HG02610 (cell line): ENCODE results near the gene BRD4.

Experiments
- ATAC-seq: cut with Tn5 transposase; IDR thresholded peaks from one replicate; pipeline ENCODE4 v1.9.1; 2021; ENCODE audit warnings: mild to moderate bottlenecking, moderate library complexity; ENCODE audit not compliant: unreplicated experiment

Gene BRD4

DNA sequence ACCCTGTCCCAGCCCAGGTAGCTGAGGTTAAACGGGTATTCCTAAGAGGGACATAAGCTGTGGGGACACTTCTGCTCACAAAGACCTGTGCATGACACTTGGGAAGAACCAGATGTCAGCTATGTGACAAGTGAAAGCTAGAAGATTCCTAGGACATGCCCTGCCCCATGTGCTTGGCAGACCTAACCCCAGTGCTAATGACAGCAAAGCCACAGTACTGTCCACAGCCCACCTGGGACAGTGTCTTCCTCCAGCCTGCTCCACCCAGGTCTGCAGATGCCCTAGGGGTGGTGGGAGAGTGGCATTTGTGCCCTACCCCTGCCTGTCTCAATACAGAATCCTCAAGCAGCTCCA lies 81.7 kb downstream of the BRD4 start:
- no peak for ATAC-seq

DNA sequence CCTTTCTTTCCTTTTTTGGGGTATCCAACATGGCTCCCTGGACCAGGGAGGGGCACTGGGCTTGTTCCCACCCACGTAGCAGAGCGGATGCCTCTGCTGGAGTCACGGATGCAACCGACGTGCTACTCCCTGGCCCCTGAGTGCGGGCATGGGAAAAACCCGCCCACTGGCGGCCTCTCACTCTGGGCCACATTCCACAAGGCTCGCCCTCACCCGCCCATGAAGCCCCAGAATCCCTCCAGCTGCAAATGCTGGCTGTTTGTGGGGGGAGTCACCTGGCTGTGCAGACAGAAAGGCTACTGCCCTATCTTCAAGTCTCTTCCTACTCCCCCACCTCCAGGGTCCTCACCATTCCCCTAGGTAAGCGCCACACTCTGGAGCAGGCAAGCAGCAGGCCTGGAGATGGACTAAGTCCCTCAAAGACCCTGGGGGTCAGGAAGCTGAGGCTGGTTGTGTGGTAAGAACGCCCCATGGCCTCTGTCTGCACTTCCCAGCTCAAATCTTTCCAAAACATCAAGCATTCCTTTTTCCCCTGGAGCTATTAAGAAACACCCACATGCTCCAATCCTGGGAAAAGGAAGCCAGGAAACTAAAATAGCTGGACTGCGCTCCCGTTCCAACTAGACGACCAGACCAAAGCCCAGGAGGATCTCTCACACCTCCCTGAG lies 82.2 kb downstream of the BRD4 start:
- ATAC-seq = no peak

DNA sequence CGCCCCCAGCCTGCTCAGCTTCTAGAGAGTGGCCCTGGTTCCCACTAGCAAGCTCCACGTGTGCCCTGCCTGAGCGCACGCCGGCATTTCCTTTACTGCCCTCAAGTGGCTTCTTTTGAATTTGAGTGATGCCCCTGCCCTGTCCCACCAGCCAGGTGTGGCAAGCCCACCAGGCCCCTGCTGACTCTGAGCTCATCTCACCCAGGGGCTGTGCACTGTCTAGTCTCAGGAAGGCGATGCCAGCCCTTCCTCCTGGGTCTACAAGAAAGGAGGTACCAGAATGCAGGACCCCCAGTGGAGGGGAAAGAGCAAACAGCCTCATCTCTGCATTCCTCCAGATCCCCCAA lies 82.8 kb downstream of the BRD4 start:
- ATAC-seq = no peak

DNA sequence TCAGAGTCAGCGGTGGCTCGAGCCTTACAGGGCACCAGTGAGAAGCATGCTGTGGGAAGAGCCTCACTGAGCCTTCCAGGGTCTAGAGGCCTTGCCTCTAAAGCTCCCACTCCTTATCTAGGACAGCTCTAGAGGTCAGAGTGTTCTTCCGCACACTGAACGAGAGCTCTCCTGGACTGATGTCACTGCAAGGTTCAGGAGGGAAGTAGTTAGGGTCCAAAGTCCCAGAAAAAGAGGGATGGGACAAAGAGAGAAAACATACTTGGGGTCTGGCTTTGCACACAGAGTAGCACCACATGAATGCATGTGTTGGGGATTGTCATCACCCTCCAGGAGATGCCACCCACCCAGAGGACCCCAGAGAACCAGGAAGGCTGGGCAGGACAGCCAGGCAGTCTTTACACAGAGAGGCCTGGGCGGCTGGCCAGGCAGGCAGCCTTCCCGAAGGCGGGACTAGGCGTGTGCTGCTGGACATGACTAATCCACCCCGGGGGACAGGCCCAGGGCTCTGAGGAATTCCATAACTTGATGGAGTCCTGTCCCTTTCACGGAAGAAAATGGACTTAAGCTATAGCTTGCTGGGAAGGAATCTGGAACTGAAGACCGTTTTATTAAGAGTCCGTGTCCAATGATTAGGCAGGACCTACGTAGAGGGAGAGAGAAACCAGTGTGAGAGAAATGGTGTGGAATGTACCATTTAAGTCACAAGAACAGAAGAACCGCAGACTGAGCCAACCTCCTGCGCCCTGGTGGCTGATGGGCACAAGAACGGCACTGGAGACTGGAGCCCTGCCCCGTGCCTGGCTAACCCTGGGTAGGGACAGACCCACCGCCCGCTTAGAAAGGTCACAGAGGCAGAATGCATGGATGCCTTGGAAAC lies 83.5 kb downstream of the BRD4 start:
- no peak for ATAC-seq

DNA sequence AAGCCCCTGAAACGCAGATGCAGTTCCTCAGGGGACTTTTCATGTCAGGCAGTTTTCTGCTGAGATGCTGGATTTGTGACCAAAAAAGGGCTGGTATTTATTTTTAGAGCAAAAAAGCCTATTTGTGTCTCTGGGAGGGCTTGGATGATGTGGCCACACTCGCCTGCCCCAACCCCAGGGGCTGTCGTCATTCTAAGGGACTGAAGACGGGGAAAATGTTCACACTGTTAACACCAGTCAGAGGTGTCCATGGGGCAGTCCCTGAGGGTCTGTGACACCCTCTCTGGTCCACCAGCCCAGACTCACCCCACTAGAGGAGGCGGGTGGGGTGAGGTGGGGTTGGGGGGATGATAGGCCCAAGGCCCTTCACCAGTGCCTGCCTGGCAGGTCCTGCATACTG lies 84.2 kb downstream of the BRD4 start:
- no peak for ATAC-seq

DNA sequence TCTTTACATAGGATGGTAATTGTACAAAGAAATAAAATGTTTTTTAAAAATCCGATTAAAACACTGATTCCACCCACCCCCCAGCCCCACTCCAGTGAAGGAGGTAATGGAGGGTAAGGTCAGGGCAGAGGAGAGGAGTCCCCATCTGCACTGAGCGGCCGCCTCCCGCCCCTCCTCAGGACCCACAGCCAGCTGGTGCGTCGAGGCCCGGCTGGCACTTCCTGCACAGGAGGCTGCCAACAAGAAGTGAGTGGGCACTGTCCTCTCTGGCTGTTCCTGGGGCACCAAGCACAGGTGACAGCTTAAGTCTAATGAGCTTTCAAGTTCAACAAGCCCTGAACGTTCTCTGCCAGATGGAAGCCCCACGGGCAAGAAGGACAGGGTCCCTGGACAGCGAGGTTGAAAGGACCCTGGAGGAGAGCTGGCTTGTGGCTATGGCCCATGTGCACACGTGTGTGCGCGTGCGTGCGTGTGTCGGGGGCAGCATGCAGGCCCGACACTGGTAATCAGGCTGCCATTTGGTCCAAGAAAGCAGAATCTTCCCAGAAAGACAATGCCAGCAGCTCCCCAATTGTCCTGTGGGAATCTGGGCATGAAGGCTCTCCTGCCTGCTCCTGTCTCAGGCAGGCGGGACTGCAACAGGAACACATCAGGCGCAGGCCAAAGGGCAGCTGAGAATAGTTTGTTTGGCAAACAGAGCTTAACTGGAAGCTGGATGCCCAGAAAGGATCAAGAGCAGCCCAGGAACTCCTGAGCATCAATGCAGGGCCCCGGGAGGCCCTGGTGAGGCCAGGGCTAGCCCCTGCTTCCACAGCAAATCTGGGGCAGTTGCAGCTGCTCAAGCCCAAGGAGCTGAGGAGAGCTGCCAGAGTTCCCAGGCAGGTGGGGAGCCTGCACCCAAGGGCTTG lies 85.0 kb downstream of the BRD4 start:
- ATAC-seq = no peak

DNA sequence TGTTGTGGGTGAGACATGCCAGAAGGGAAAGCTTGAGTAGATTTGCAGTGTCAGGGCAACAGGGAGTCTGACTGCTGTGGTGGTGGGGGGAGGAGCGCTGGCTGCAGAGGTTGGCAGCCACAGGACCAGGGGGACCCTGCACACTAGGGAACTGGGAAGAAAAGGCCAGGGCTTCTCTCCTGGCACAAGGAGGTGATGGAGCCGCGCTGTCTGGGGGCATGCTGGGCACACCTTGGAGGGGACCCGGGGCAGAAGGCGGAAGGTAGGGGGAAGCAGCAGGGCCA lies 86.2 kb downstream of the BRD4 start:
- no peak for ATAC-seq

DNA sequence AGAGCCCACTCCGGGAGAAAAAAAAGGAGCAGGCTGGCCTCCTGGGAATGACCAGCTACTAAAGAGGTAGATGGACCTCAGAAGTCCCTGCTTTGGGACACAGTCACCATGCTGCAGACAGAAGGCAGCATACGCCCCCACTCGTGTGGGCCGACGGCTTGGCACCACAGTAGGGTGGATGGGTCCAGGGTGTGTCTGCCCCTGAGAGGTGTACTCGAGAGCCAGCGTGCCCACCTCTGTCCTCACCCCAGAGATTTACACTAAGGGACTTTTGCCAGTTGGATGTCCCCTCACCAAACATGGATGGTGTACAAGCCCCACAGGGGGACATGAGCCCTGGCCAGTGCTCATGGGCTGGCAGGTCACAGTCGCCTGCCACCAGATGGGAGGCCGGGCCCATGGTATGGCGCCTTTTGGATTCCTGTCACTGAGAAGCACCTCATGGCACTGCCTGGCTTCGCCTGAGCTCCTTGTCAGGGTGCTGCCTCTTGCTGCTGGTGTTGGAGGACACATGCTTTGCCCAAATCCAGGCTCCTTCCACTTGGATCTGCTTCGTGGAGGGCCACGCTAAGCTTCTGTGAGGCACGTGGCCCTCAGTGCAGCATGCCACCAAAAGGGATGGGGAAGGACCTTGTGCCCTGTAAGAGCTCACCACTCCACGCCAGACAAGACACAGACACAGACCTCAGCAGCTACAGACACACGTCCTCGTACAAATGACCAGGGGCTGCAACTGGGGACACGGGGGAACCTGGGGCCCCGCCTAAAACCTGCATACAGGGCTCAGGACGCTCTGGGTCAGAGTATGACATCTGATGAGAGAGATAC lies 86.8 kb downstream of the BRD4 start:
- ATAC-seq = no peak

DNA sequence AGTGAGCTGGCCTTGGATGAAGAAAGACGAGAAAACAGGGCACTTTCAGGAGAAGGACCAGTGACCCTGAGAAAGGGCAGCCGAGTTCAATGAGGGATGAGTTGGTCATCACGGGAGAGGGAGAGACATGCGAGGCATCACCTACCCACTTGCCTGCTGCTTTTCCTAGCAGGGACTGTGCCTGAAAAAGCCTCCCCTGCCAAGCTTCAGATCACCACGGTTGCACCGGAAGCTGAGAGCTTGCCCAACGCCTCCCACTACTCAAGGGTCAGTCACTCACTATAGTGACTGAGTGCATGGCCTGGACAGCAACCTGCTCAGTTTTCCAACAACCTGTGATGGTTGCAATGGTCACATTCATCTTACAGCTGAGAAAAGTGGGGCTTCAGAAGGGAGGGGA lies 87.5 kb downstream of the BRD4 start:
- no peak for ATAC-seq

DNA sequence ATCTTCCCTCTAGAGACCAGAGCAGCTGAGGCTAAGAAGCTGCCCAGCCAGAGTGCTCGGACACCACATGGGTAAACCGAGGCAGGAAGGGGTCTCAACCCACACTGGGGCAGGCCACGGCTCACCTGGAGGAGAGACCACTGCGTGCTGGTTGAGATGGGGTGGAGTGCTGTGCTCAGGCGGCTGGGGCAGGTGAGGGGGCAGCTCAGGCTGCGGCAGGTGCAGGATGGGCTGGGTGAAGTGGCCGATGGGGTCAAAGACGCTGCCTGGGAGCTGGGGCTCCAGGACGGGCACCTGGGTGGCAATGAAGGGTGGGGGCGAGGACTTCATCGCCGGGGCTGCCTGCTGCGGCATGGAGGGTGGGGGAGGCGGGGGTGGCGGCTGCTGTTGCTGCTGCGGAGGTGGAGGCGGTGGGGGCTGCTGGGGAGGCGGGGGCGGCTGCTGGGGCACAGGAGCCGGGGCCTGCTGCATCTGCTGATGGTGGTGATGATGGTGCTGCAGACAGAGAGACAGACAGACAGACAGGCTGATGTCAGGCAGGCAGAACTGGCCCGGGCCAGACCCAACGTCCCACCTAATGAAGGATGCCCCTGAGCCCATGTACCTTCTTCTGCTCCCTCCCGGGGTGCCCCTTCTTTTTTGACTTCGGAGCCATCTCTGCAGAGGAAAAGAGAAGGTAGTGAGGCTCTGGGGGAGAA lies 88.1 kb downstream of the BRD4 start:
- no peak for ATAC-seq

DNA sequence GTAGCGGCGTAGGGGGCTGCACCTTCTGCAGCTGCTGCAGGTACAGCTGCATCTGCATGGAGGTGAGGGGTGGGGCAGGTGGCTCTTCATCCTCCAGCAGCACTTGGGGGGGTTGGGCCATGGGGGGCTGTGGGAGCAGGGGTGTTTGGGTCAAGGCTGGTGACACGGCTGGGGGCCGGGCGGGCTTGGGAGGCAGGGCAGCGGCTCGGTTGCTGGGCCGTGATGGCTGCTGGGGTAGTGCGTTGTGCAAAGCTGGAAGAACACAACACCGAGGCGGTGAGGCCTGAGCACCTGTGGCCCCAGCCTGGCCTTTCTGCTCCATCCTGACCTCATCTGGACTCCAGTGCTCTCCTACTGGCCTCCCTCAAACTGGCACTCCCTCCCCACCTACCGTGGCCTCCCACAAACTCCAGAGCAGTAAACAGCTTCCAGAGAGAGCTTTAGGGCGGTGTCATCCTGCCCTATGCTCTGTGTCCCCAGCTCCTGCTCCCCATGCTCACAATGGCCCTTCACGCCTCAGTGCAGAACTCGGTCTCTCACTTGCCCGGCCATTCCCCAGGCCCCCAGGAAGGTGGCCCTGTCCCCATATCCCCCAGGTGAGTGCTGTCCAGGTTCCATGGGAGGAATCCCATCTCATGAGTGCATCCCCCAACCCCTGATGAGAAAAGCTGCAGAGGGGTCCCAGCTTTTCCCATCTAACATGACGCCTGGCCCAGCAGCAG lies 88.9 kb downstream of the BRD4 start:
- no peak for ATAC-seq

DNA sequence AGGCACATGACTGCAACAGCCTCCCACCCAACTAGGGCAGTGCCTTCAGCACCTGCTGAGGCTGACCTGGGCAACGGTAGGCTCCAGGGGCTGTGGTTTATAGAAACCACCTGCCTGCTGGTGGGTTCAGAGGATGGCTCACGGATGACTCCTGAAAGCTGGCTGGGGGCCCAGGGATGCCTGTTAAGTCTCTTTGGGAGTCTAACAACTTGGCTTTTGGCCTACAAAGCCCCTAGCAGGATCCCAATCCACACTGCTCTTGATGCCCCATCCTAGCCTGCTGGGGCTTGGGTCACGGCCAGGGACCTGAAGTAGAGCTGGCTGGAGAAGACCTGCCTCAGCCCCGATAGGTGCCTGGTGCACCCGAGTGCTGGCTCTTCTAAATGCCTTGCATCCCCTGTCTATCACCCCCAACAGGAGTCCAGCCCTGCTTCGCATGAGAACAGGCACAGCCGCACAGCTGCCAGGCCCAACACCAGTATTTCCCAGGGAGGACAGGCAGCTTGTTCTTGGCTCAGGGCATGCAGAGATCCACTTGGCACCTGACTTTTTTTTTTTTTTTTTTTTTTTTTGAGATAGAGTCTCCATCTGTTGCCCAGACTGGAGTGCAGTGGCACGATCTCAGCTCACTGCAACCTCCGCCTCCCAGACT lies 91.0 kb downstream of the BRD4 start:
- no peak for ATAC-seq

DNA sequence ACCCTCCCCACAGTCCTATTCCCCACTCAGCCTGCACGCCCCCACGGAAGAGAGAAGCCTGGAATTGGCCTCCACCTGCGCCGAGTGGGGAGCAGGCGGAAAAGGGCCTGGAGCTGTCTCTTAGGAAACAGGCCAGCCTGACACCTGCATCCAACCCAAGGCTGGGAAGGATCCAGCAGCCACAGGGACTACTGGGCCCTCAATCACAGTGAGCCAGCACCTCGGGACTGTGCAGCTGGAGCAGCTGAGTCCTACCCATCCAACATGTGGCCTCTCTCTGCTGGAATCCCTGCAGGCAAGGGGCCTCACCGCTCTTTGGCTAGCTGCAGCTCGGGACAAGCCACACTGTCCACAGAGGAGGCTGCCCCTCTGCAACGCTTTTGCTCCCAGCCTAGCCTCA lies 91.8 kb downstream of the BRD4 start:
- ATAC-seq = no peak

DNA sequence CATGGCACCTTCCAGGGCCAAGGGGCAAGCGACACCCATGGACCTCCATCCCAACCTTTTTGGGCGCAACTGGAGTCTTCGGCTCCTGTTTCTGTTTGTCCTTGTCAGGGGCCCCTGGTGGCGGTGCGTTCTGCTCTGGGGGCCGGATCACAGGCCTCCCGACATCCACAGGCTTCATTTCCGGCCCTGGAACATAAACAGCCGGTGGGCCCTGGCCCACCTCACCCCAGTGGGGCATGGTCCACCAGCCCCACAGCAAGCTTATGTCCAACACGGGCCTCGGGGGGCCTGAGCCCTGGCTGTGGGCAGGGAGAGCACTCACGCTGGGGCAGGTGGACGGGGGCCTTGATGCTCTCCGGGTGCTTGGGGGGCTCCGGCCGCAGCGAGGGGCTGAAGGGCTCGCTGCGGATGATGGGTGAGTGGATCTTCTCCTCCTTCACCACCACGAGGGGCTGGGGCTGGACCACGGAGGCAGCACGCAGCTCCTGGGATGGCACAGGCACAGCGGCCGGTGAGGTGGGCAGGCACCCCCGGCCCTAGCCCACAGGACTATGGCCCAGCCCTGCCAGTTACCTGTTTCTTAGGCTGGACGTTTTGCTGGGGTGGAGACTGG lies 92.9 kb downstream of the BRD4 start:
- no peak for ATAC-seq

DNA sequence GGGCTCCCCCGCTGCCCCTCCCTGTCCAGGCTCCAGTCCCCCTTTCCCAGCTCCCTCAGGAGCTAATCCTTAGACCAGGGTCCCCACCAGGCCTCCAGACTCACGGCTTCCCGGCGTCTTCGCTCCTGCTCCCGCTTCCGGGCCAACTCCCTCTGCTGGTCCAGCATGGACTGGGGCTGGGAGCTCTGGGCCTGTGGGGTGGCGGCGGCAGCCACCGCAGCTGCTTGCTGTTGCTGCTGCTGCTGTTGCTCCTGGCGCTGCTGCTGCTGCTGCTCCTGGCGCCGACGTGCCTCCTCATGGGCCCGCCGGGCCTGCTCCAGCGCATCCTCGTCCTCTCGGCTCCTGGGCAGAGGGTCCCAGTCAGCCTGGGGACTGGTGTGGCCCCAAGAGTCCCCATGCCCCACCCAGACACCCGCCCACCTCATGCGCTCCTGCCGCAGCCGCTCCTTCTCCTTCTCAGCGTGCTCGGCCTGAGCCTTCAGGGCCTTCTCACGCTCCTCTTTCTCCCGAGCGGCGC lies 93.6 kb downstream of the BRD4 start:
- no peak for ATAC-seq

DNA sequence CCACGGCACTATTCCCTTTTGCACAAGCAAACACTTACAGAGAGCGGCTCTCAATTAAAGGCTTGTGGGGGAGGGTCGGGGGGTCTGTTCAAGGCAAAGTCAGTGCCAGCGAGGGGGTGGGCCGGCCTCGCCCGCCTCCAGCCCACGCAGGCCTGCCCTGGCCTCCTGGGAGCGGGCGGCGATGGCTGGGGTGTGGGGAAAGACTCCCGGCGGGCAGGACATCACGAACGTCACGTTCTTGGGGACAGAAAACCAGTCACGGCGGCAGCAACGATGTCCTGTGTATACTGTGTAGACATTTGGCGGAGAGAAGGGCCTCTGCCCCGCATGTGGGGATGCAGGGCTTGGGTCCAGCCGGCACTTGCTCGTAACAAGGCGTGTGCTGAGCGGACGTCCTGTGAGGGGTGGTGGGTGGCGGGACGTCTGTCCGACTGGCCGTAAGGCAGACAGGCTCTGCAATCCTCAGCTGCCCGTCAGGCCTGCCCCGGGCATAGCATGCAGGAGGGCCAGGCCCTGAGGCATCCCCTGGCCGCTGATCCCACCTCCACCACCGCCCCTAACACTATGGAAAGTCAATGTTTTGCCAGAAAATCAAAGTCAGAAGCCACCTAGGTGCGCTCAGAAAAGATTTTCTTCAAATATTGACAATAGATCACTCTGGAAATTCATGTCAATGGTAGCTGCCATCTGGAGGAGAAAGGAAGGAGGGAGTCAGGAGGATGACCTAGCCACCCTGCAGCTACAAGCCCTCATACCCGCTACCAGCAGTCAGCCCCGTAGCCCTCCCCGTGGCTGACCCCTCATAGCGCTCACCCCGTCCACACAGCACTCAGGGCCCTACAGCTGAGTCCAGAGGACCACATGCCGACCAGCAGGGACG lies 94.3 kb downstream of the BRD4 start:
- ATAC-seq = no peak

DNA sequence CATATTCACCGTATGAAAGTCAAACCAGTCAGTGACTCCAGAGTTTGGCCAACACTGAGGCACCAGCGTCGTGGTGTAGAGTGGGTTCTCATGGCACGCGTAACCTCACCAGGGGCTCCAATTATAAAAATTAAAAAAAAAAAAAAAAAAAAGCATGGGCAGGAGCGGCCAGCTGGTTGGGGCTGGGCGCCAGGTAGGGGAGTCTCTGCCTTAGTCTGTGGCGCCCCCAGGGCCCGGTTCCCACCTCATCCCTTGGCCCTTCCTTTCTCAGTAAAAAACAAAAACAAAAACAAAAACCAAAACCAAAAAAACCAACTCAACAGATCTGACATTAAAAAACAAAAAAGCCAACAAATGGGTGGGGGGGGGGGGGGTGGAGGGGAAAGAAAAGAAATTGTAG lies 95.5 kb downstream of the BRD4 start:
- ATAC-seq = no peak

DNA sequence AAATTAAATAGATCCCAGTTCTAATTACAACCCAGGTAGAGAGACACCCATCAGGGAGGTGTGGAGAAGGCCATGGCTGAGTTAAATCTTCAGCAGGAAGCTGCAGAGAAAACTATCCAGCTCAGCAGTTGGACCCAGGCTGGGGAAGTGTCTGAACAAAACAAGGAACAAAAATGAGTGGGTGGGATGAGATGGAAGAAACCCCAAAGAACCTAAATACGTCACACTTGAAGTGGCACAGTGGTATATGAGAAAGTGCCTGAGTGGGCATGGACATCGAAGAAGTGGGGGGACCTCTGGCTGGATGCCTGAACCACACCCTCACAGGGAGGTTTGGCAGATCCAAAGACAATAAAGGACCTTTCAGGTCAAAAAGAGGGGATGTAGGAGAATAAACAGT lies 96.6 kb downstream of the BRD4 start:
- ATAC-seq = no peak
